Activated naive CD4-positive, alpha-beta T cell treated with anti-CD3 and anti-CD28 coated beads, Interleukin-2, amount 50 U/mL, for 72 hours (primary cell): ENCODE measurements around the gene PLXDC1. TPM values are rescaled to one million over a fixed set of nuclear protein-coding genes. Genes with fewer than 3 reads are reported as not detected.

Experiments
- ATAC-seq, 2 donors: fragments of 150-1000 bp; cut with Tn5 transposase; 2 replicates each; pipeline ENCODE4 v1.10.0; 2021; ENCODE audit warnings: mild to moderate bottlenecking in 2 of 2, moderate library complexity in 2 of 2
- DNase-seq, 2 donors: peaks; one replicate each; pipeline ENCODE4 v3.0.0; 2021 to 2022; ENCODE audit warnings: low spot score in 2 of 2
- H3K27ac Mint-ChIP-seq, 2 donors: one replicate each; pipeline ENCODE4 v1.8.0; 2022; ENCODE audit warnings: mild to moderate bottlenecking in 2 of 2, mixed read lengths in 2 of 2
- H3K36me3 Mint-ChIP-seq, 2 donors: one replicate each; pipeline ENCODE4 v1.8.0; 2022; ENCODE audit warnings: mixed read lengths in 2 of 2
- H3K9me3 Mint-ChIP-seq, 2 donors: one replicate each; pipeline ENCODE4 v1.8.0; 2022; ENCODE audit warnings: mixed read lengths in 2 of 2
- total RNA-seq, 2 donors: library from RNA; stranded (reverse); gene quantifications; one replicate each; pipeline ENCODE4 v1.2.3, GENCODE V29; 2022

Gene PLXDC1
- total RNA-seq, 2 donors from 2014 or later: 1.5 to 10.6 TPM

DNA sequence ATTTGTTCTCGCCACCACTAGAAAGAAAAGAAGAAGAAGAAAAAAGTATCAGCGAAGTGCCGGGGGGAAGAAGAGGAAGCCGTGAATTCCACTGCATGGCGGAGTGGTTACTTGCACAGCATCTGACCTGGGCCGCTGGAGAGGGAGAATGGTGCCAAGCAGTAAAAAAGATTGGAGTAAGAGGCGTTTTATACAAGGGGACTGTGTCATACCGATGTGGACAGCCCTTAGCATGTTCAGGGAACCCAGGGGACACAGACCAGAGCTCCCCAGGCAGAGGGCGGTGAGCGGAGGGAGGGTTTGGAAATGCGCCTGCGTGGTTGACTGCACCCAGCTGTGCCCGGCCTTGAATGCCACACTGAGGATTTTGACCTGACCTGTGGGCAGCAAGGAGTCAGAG lies 52.8 kb downstream of the PLXDC1 start:
- no peak for DNase-seq
- no peaks in the 10 kb centered on the region for H3K9me3 Mint-ChIP-seq
- no peaks in the 10 kb centered on the region for H3K36me3 Mint-ChIP-seq
- peak overlapping the region in 1 of 2 donors; percentile 6 for H3K27ac Mint-ChIP-seq
- ATAC-seq: peak in 1 of 2 donors; percentile 28

DNA sequence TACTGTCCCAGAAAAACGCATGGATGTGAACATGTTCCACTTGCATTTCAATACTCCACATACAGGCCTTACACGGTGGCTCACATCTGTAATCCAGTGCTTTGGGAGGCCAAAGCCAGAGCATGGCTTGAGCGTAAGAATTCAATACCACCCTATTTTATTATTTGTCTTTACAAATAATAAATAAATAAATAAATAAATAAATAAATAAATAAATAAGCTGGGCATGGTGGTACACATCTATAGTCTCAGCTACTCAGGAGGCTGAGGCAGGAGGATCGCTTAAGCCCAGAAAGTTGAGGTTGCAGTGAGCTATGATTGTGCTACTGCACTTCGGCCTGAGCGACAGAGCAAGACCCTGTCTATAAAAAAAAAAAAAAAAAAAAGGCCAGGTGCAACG lies 53.9 kb downstream of the PLXDC1 start:
- ATAC-seq: no peak
- no peak overlapping the region for H3K27ac Mint-ChIP-seq
- no peaks in the 10 kb centered on the region for H3K36me3 Mint-ChIP-seq

DNA sequence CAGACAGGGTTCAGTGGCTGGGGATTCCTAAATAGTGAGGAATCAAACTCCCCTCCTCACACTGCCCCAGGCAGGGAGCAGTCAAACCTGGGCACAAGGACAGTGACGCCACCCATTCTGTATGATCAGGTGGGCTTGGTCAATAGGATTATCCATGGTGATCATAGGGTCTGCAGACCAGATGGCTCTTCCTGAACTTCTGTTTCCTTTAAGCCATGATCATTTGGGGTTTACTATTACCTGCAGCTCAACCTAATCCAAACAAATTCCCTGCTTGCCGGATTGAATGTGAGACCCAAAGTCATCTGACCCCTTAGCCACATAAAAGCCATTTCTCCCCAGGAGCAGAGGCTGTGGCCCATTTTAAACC lies 54.3 kb downstream of the PLXDC1 start:
- Mint-ChIP-seq H3K9me3 (no peaks in the 10 kb centered on the region), H3K27ac (peak overlapping the region in 1 of 2 donors; percentile 84), H3K36me3 (no peaks in the 10 kb centered on the region)
- ATAC-seq: peak in 1 of 2 donors; percentile 1
- DNase-seq: no peak

More for the DNA sequence above, 53.9 kb downstream of the PLXDC1 start:
- no peaks in the 10 kb centered on the region for H3K9me3 Mint-ChIP-seq
- DNase-seq: no peak

GRCh38 chr17:39096508-39097149 lies 54.8 kb downstream of the PLXDC1 start:
- Mint-ChIP-seq H3K27ac (peak overlapping the region in 1 of 2 donors; percentile 84), H3K9me3 (no peaks in the 10 kb centered on the region), H3K36me3 (no peaks in the 10 kb centered on the region)
- peak in 1 of 2 donors; percentile 32 for ATAC-seq
- DNase-seq: no peak

- peak overlapping the region in 1 of 2 donors; percentile 84 for H3K27ac Mint-ChIP-seq
- ATAC-seq: no peak
- H3K9me3 Mint-ChIP-seq: no peaks in the 10 kb centered on the region
- DNase-seq: no peak
- H3K36me3 Mint-ChIP-seq: no peaks in the 10 kb centered on the region
Observed at GRCh38 chr17:39095309-39095686, 56.1 kb downstream of the PLXDC1 start.

GRCh38 chr17:39094607-39095308 lies 56.7 kb downstream of the PLXDC1 start:
- H3K9me3 Mint-ChIP-seq: no peaks in the 10 kb centered on the region
- no peaks in the 10 kb centered on the region for H3K36me3 Mint-ChIP-seq
- DNase-seq (no peak), ATAC-seq (peak; percentile 27 to 69)
- H3K27ac Mint-ChIP-seq: peak overlapping the region; percentile 2 to 57

- ATAC-seq: peak in 1 of 2 donors; percentile 35
- peak overlapping the region; percentile 78 to 93 for H3K27ac Mint-ChIP-seq
Observed at GRCh38 chr17:39092692-39093230, 58.7 kb downstream of the PLXDC1 start.

GRCh38 chr17:39090908-39091665 lies 60.4 kb downstream of the PLXDC1 start:
- DNase-seq (no peak), ATAC-seq (no peak)
- no peaks in the 10 kb centered on the region for H3K36me3 Mint-ChIP-seq
- peak overlapping the region; percentile 44 to 55 for H3K27ac Mint-ChIP-seq
- H3K9me3 Mint-ChIP-seq: no peaks in the 10 kb centered on the region

More at GRCh38 chr17:39092692-39093230, 58.7 kb downstream of the PLXDC1 start:
- H3K36me3 Mint-ChIP-seq: no peaks in the 10 kb centered on the region
- DNase-seq: no peak
- H3K9me3 Mint-ChIP-seq: no peaks in the 10 kb centered on the region

DNA sequence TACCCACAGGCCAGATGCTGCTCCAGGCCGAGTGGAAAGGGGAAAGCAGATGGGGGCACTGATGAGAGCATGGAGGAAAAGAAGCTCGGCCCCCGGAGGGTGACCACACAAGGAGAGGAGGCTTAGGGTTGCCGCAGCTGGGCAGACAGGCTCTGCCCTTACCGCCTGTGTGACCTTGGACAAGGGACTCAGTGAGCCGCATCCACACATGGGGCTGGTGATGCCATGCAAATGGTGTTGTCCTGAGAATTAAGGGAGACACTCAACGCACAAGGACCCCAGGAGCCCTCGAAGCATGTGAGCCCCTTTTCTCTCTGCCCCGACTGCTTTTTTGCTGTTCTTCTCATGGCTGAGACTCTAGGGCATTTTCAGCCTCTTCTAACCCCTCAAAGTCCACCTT lies 61.0 kb downstream of the PLXDC1 start:
- Mint-ChIP-seq H3K36me3 (no peaks in the 10 kb centered on the region), H3K27ac (peak overlapping the region in 1 of 2 donors; percentile 55), H3K9me3 (no peaks in the 10 kb centered on the region)
- no peak for ATAC-seq
- no peak for DNase-seq

GRCh38 chr17:39084558-39084957 lies 66.9 kb downstream of the PLXDC1 start:
- DNase-seq: no peak
- no peak for ATAC-seq
- Mint-ChIP-seq H3K27ac (peak overlapping the region in 1 of 2 donors; percentile 81), H3K9me3 (no peaks in the 10 kb centered on the region), H3K36me3 (no peaks in the 10 kb centered on the region)

DNA sequence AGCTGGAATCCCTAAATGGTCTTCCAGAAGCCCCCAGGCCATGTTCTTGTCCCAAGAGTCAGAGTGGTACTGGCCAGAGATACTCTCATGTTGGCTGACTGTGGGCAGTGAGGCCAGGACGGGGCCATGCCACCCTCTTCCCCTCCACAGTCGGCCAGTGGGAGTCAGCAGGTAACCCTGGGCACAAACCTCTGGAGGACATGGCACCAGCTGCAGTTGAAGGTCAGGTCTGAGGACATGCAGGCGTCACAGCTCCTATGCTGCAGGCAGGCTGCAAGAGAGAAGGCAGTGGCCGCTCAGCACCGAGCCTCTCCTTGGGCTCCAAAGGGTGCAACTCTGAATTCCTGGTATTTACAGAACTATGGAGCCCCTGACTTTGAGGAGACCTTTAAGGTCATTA lies 68.2 kb downstream of the PLXDC1 start:
- Mint-ChIP-seq H3K9me3 (no peaks in the 10 kb centered on the region), H3K27ac (no peak overlapping the region), H3K36me3 (no peaks in the 10 kb centered on the region)
- ATAC-seq (no peak), DNase-seq (no peak)

DNA sequence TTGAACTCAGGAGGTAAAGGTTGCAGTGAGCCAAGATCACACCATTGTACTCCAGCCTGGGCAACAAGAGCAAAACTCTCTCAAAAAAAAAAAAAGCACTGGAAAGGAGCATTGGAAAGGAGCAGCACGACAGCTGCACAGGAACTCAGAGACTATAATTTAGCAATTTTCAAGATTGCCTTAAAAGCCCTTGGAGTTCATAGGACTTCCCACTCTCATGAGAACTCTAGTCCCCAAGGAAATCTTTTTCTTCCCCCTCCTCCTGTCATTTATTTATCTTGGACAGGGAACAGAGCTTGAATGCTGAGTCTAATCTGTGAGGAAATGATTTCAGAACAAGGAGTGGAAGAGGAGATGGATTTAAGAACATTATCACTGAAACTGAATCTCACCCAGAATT lies 69.0 kb downstream of the PLXDC1 start:
- ATAC-seq: no peak
- DNase-seq: no peak
- no peak overlapping the region for H3K27ac Mint-ChIP-seq
- no peaks in the 10 kb centered on the region for H3K9me3 Mint-ChIP-seq
- H3K36me3 Mint-ChIP-seq: no peaks in the 10 kb centered on the region

- Mint-ChIP-seq H3K27ac (no peak overlapping the region), H3K9me3 (no peaks in the 10 kb centered on the region), H3K36me3 (no peaks in the 10 kb centered on the region)
- no peak for DNase-seq
- no peak for ATAC-seq
Observed at GRCh38 chr17:39081851-39082250, 69.6 kb downstream of the PLXDC1 start.

DNA sequence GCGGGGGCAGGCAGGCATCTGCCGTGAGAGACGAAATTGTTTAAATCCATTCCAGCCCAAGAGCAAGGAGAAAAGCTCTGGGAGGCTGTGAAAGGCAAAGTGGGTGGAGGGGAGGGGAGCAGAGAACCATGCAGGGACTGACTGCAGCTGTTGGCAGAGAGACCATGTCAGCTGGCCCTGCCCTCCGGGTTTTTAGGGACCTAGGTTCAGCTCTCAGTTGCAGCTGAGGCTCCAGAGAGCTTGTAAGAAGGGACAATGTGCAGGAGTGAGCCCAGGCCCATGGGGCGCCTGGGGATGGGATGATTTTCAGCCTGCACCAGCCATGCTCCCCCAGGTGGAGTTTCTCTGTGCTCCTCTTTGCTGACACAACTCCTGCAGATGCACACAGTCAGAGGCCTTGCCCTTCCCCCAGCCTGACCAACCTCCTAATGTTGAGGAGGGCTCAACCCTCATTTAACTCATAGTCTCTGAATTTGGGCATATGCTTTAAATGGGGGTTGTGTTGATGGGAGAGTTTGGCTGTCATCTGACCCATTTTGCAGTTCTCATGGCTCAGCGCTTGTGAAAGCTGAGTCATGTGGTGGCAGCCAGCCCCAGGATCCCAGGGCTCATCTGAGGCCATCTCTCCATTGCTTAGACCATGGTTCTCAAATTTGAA lies 70.9 kb downstream of the PLXDC1 start:
- Mint-ChIP-seq H3K27ac (no peak overlapping the region), H3K36me3 (no peaks in the 10 kb centered on the region), H3K9me3 (no peaks in the 10 kb centered on the region)
- no peak for DNase-seq
- no peak for ATAC-seq

DNA sequence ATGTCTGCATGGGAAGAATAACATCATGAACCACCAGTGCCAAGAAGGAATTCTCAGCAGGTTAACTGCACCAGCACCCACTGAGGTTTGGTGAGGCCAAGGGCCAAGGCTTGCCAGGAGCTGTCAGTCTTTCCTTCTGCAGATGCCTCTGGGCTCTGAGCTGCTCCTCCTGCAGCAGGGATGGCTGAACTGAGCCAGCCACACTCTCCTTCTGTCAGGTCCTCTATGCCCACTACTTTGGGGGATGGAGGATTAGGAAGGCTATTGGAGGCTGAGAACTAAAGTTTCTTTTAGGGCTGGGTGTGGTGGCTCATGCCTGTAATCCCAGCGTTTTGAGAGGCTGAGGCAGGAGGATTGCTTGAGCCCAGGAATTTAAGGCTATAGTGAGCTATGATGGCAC lies 71.6 kb downstream of the PLXDC1 start:
- DNase-seq (no peak), ATAC-seq (no peak)
- Mint-ChIP-seq H3K27ac (no peak overlapping the region), H3K36me3 (no peaks in the 10 kb centered on the region), H3K9me3 (no peaks in the 10 kb centered on the region)

GRCh38 chr17:39077866-39078265 lies 73.6 kb downstream of the PLXDC1 start:
- ATAC-seq: no peak

DNA sequence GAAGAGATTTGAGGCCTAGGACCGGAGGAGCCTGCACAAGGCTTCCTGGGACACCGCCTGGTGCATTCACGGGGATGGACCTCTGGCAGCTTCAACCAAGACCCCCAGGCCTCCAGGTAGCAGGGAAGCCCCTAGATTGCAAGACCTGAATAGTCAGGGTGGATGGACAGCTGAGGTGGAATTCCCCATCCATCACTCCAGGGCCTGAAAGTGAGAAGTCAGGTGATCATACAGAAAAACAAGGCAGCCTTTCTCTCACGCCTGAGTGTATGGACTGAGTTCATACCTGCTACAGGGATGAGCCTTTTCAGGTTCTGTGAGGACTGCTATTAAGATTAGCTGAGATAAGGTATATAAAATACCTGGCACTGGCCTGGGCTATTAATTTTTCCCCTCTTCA lies 74.2 kb downstream of the PLXDC1 start:
- no peaks in the 10 kb centered on the region for H3K9me3 Mint-ChIP-seq
- peak overlapping the region in 1 of 2 donors; percentile 60 for H3K27ac Mint-ChIP-seq
- ATAC-seq (no peak), DNase-seq (no peak)
- no peaks in the 10 kb centered on the region for H3K36me3 Mint-ChIP-seq

More at GRCh38 chr17:39077866-39078265, 73.6 kb downstream of the PLXDC1 start:
- no peak for DNase-seq
- Mint-ChIP-seq H3K36me3 (no peaks in the 10 kb centered on the region), H3K9me3 (no peaks in the 10 kb centered on the region), H3K27ac (no peak overlapping the region)
